Fibroblast of skin of abdomen (primary cell): ENCODE measurements around the gene LBR.

ENCODE experiments used
- DNase-seq: peaks from one replicate; pipeline ENCODE4 v3.0.0-alpha.2; 2013

The LBR gene

GRCh38 chr1:225445639-225446594 lies 18.1 kb upstream of the LBR start:
- DNase-seq, result no peak

- DNase-seq, result no peak
Measured at GRCh38 chr1:225442123-225442505, 14.3 kb upstream of the LBR start.

GRCh38 chr1:225441314-225442122 lies 13.7 kb upstream of the LBR start:
- no peak for DNase-seq

GRCh38 chr1:225440380-225441221 lies 12.8 kb upstream of the LBR start:
- DNase-seq, result no peak

GRCh38 chr1:225437710-225438437 lies 10.0 kb upstream of the LBR start:
- no peak for DNase-seq

- DNase-seq, result no peak
Measured at GRCh38 chr1:225435957-225436392, 8.1 kb upstream of the LBR start.

- no peak for DNase-seq
Measured at GRCh38 chr1:225435487-225435886, 7.6 kb upstream of the LBR start.

GRCh38 chr1:225435076-225435475 lies 7.2 kb upstream of the LBR start:
- DNase-seq, result no peak

- DNase-seq, result no peak
Measured at GRCh38 chr1:225434046-225434445, 6.2 kb upstream of the LBR start.

- DNase-seq, result no peak
Measured at GRCh38 chr1:225431081-225431863, 3.4 kb upstream of the LBR start.

- no peak for DNase-seq
Measured at GRCh38 chr1:225430301-225430700, 2.5 kb upstream of the LBR start.

GRCh38 chr1:225428881-225429455 lies 1.1 kb upstream of the LBR start:
- DNase-seq, result no peak

- DNase-seq, result peak; percentile 89
Measured at GRCh38 chr1:225428068-225428880, 436 bp upstream of the LBR start.

- DNase-seq, result peak; percentile 6
Measured at GRCh38 chr1:225426395-225427234, 1.2 kb downstream of the LBR start.

- DNase-seq, result peak; percentile 63
Measured at GRCh38 chr1:225425201-225425786, 2.5 kb downstream of the LBR start.

- DNase-seq, result peak; percentile 73
Measured at GRCh38 chr1:225424562-225425200, 3.2 kb downstream of the LBR start.

GRCh38 chr1:225423518-225423855 lies 4.4 kb downstream of the LBR start:
- no peak for DNase-seq
